HT-29 (cell line): ENCODE measurements around the gene AQP5. TPM values are rescaled to one million over a fixed set of nuclear protein-coding genes. Genes with fewer than 3 reads are reported as not detected.

Source experiments
- DNase-seq: peaks from one replicate; pipeline ENCODE4 v3.0.0-alpha.2; 2015; ENCODE audit warnings: low spot score
- total RNA-seq: library from RNA; depleted of rRNA; stranded (reverse); fragments of >200 nt; shearing (Covaris generic); gene quantifications from 2 replicates; pipeline ENCODE4 v1.2.3, GENCODE V29; 2014

The AQP5 gene
- total RNA-seq, 1 experiment from 2014 or later = 110 TPM

- DNase-seq = no peak
These were observed 11.1 kb upstream of the AQP5 start, which contains the start of gene AQP2 for GRCh38 chr12:49950273-49951251. AQP2 (plus strand) TSS chr12:49950737; CDS start chr12:49950831, 94 bp downstream.

GRCh38 chr12:49951411-49952240 is 10.0 kb upstream of the AQP5 start:
- DNase-seq = no peak

- peak; percentile 43 for DNase-seq
These were observed 9.1 kb upstream of the AQP5 start for GRCh38 chr12:49952391-49953055.

GRCh38 chr12:49953151-49953550 is 8.5 kb upstream of the AQP5 start:
- DNase-seq = no peak

GRCh38 chr12:49953961-49954846 is 7.5 kb upstream of the AQP5 start:
- DNase-seq = no peak

GRCh38 chr12:49954863-49955830 is 6.5 kb upstream of the AQP5 start:
- no peak for DNase-seq

GRCh38 chr12:49955899-49956662 is 5.6 kb upstream of the AQP5 start:
- DNase-seq = no peak

- no peak for DNase-seq
These were observed 4.8 kb upstream of the AQP5 start for GRCh38 chr12:49956663-49957569.

- DNase-seq = no peak
These were observed 4.1 kb upstream of the AQP5 start for GRCh38 chr12:49957570-49957967.

- DNase-seq = peak; percentile 97
These were observed 1.8 kb upstream of the AQP5 start for GRCh38 chr12:49959685-49960473.

- DNase-seq = peak; percentile 50
These were observed 1.1 kb upstream of the AQP5 start for GRCh38 chr12:49960474-49961110.

GRCh38 chr12:49961993-49962764 is 507 bp downstream of the AQP5 start:
- no peak for DNase-seq

- DNase-seq = peak; percentile 95
These were observed 1.4 kb downstream of the AQP5 start for GRCh38 chr12:49962861-49963765.
